SU-DHL-6 (cell line): ENCODE data around the gene CPE.
A peak's percentile ranks its signal among the peaks of the same experiment; 100 is the strongest.

Experiments used
- CTCF ChIP-seq: fragments of 200-600 bp; sonication (generic); IDR thresholded peaks from one replicate; pipeline ENCODE4 v1.5.1; 2017; ENCODE audit warnings: antibody characterized with exemption, mild to moderate bottlenecking, low read length, moderate library complexity; ENCODE audit not compliant: insufficient read depth, poor library complexity, severe bottlenecking
- EZH2phosphoT487 ChIP-seq: fragments of 200-600 bp; sonication (generic), shearing (Covaris generic); conservative IDR thresholded peaks from 2 replicates; pipeline ENCODE4 v1.6.1; 2018; ENCODE audit warnings: mild to moderate bottlenecking, antibody characterized with exemption, low read length, moderate library complexity, mixed read lengths

DNA sequence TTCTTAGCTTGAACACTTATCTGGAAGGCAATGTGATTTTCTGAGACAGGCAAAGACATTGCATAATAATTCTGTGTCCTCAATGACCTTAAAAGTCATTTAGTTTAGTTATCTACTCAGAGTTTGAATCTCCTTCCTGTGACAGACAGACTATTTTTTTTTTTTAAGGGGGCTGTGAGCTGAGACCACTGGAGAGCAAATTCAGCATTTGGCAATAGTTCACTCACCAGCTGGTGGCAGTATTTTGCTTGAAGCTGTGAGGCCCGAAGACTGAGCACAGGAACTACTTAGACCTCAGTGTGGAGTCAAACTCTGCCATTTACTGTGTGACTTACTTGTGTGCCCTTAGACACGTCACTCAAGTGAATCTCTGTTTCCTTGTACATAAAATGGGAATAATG, 22.9 kb upstream of the CPE start:
- peak; percentile 26 for TF ChIP-seq CTCF
- no peak for TF ChIP-seq EZH2phosphoT487
